Glutamatergic neuron (in vitro differentiated cells): ENCODE data around the gene GJA3. TPM values are rescaled to one million over a fixed set of nuclear protein-coding genes. Genes with fewer than 3 reads are reported as not detected.

Source experiments
- DNase-seq: peaks from one replicate; pipeline ENCODE4 v3.0.0; 2022
- H3K27ac Mint-ChIP-seq: one replicate; pipeline ENCODE4 v1.8.0; 2020; ENCODE audit warnings: mild to moderate bottlenecking, mixed read lengths, inconsistent platforms; ENCODE audit not compliant: unreplicated experiment
- H3K27me3 Mint-ChIP-seq: one replicate; pipeline ENCODE4 v1.8.0; 2020; ENCODE audit warnings: mild to moderate bottlenecking, moderate library complexity, mixed read lengths, inconsistent platforms; ENCODE audit not compliant: unreplicated experiment
- H3K36me3 Mint-ChIP-seq: one replicate; pipeline ENCODE4 v1.8.0; 2020; ENCODE audit warnings: mild to moderate bottlenecking, mixed read lengths, inconsistent platforms; ENCODE audit not compliant: unreplicated experiment
- H3K4me1 Mint-ChIP-seq: one replicate; pipeline ENCODE4 v1.8.0; 2020; ENCODE audit warnings: mild to moderate bottlenecking, low read depth, mixed read lengths, inconsistent platforms; ENCODE audit not compliant: unreplicated experiment
- H3K4me3 Mint-ChIP-seq: one replicate; pipeline ENCODE4 v1.8.0; 2020; ENCODE audit warnings: mild to moderate bottlenecking, mixed read lengths, inconsistent platforms; ENCODE audit not compliant: unreplicated experiment
- H3K9me3 Mint-ChIP-seq: one replicate; pipeline ENCODE4 v1.8.0; 2020; ENCODE audit warnings: mild to moderate bottlenecking, moderate library complexity, mixed read lengths, inconsistent platforms; ENCODE audit not compliant: unreplicated experiment
- total RNA-seq: library from RNA; stranded (reverse); fragmentation: NEBNext Ultra II Directional; extraction: Animal tissue kit (Norgen Biotek cat#: 25700); gene quantifications from one replicate; pipeline ENCODE4 v1.2.1, GENCODE V29; 2021; ENCODE audit not compliant: unreplicated experiment
- TF ChIP-seq, protein P1 (sequence below): fragments of 200-600 bp; sonication (generic); IDR thresholded peaks from one replicate; pipeline ENCODE4 v1.5.0; 2021; ENCODE audit not compliant: partially characterized antibody, unreplicated experiment

The GJA3 gene
- total RNA-seq, 1 donor from 2014 or later = not detected

DNA sequence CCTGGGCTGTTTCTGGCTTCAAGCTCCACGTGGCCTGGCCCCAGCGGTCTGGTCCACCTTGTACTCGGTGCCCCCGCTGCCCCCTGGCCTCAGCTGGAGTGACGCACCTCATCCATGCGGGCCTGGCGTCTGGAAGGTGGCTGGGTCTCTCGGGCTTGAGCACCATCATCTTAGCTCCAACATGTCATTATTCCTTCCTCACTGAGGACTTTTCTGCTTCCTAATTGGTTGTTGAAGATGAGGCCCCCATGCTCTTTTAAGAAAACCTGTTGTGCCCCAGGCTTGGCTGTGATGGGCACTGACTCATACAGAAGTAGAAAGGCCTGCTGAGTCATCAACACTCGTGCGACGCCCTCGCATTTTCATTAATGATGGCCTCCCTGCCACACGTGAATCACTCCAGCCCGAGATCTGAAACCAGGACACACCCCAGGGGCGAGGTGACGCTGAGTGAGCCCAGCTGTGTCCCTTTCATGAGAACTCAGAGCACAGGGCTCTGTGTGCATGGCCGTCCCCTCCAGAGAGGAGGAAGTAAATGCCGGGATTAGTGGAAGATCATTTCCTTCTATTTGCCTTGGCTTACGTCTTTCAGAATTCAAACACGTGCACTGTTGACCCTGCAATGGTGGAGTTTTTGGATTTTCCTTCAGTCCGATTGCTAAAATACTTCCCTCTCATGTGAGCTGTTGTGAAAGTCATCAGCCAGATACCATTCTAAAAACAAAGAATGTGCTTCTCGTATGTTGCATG, 14.0 kb upstream of the GJA3 start:
- H3K4me1 Mint-ChIP-seq = no peaks in the 10 kb centered on the region
- no peak for DNase-seq
- peaks cover 3% of the 10 kb centered on the region for H3K27me3 Mint-ChIP-seq
- peaks cover 4% of the 10 kb centered on the region for H3K36me3 Mint-ChIP-seq
- no peak overlapping the region for H3K27ac Mint-ChIP-seq
- TF ChIP-seq, protein P1, sequence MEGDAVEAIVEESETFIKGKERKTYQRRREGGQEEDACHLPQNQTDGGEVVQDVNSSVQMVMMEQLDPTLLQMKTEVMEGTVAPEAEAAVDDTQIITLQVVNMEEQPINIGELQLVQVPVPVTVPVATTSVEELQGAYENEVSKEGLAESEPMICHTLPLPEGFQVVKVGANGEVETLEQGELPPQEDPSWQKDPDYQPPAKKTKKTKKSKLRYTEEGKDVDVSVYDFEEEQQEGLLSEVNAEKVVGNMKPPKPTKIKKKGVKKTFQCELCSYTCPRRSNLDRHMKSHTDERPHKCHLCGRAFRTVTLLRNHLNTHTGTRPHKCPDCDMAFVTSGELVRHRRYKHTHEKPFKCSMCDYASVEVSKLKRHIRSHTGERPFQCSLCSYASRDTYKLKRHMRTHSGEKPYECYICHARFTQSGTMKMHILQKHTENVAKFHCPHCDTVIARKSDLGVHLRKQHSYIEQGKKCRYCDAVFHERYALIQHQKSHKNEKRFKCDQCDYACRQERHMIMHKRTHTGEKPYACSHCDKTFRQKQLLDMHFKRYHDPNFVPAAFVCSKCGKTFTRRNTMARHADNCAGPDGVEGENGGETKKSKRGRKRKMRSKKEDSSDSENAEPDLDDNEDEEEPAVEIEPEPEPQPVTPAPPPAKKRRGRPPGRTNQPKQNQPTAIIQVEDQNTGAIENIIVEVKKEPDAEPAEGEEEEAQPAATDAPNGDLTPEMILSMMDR = no peak
- H3K9me3 Mint-ChIP-seq = peaks cover 5% of the 10 kb centered on the region
- H3K4me3 Mint-ChIP-seq = no peak overlapping the region

DNA sequence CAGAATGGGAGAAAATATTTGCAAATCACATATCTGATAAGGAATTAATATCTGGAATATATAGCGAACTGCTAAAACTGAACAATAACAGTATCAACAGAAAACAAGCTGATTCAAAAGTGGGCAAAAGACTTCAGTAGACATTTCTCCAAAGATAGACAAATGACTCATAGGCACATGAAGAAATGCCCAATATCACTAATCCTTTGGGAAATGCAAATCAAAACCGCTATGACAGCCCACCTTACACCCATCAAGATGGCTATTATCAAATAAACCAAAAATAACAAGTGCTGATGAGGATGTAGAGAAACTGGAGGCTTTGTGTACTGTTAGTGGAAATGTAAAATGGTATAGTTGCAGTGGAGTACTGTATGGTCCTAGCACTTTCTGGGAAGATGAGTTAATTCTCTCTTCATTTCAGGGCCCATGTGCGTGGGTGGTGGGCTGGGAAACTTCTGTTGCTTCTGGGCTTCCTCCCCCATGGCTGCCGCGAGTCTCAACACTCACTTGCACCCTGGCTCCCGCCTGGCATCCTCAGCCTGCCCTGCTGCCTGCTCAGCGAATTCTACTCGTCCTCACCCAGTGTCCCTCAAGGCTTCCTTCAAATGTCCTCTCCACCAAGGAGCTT, 12.4 kb upstream of the GJA3 start:
- Mint-ChIP-seq H3K27me3 (peaks cover 1% of the 10 kb centered on the region), H3K36me3 (peaks cover 4% of the 10 kb centered on the region), H3K4me3 (no peak overlapping the region), H3K4me1 (no peaks in the 10 kb centered on the region), H3K9me3 (peaks cover 6% of the 10 kb centered on the region), H3K27ac (no peak overlapping the region)
- TF ChIP-seq, protein P1 = no peak
- no peak for DNase-seq

- TF ChIP-seq, protein P1 = no peak
- Mint-ChIP-seq H3K36me3 (no peaks in the 10 kb centered on the region), H3K27me3 (peaks cover 1% of the 10 kb centered on the region), H3K4me1 (no peaks in the 10 kb centered on the region), H3K9me3 (peaks cover 2% of the 10 kb centered on the region), H3K4me3 (no peak overlapping the region), H3K27ac (no peak overlapping the region)
- DNase-seq = no peak
Observed at GRCh38 chr13:20171364-20171763, 10.5 kb upstream of the GJA3 start.

GRCh38 chr13:20170921-20171320, 10.1 kb upstream of the GJA3 start:
- TF ChIP-seq, protein P1 = no peak
- Mint-ChIP-seq H3K4me1 (no peaks in the 10 kb centered on the region), H3K27me3 (peaks cover 1% of the 10 kb centered on the region), H3K36me3 (no peaks in the 10 kb centered on the region), H3K4me3 (no peak overlapping the region), H3K27ac (no peak overlapping the region), H3K9me3 (peaks cover 2% of the 10 kb centered on the region)
- DNase-seq = no peak

GRCh38 chr13:20168396-20168795, 7.5 kb upstream of the GJA3 start:
- TF ChIP-seq, protein P1 = no peak
- H3K4me1 Mint-ChIP-seq = no peaks in the 10 kb centered on the region
- H3K9me3 Mint-ChIP-seq = peaks cover 2% of the 10 kb centered on the region
- H3K4me3 Mint-ChIP-seq = no peak overlapping the region
- H3K27ac Mint-ChIP-seq = no peak overlapping the region
- no peaks in the 10 kb centered on the region for H3K27me3 Mint-ChIP-seq
- H3K36me3 Mint-ChIP-seq = no peaks in the 10 kb centered on the region
- DNase-seq = no peak
